HAP-1 (cell line): ENCODE data around the gene EOMES.
"Not testable (repeated sequence)": the region's sequence is repeated elsewhere in the genome, so short reads cannot be mapped to it uniquely, and the experiment has no call there.

Experiments
- DNase-seq, 2 experiments: peaks; one replicate each; pipeline ENCODE4 v3.0.0-alpha.2; 2016 to 2020; ENCODE audit warnings: low spot score in 2 of 2
- H3K27me3 ChIP-seq: fragments of 250-450 bp; sonication (Bioruptor Pico); 2 replicates; pipeline ENCODE4 v1.5.1; 2020; ENCODE audit warnings: low read depth, mild to moderate bottlenecking, moderate library complexity
- H3K36me3 ChIP-seq: fragments of 250-450 bp; sonication (Bioruptor Pico); replicated peaks from 2 replicates; pipeline ENCODE4 v1.5.1; 2020; ENCODE audit warnings: mild to moderate bottlenecking
- H3K4me1 ChIP-seq: fragments of 250-450 bp; sonication (Bioruptor Pico); 2 replicates; pipeline ENCODE4 v1.5.1; 2020; ENCODE audit warnings: mild to moderate bottlenecking
- H3K4me3 ChIP-seq: fragments of 250-450 bp; sonication (Bioruptor Pico); 2 replicates; pipeline ENCODE4 v1.5.1; 2020; ENCODE audit warnings: mild to moderate bottlenecking, moderate library complexity
- H3K9me3 ChIP-seq: fragments of 250-450 bp; sonication (Bioruptor Pico); 2 replicates; pipeline ENCODE4 v1.5.1; 2020; ENCODE audit warnings: mild to moderate bottlenecking, moderate library complexity
- in situ Hi-C: fragments of 300-500 bp; cut with MboI; formaldehyde crosslinking; loops from 3 replicates; pipeline ENCODE4 v1.14.3; 2020; ENCODE audit warnings: low sequenced_read_pairs, inconsistent platforms, mixed read lengths

Gene EOMES

DNA sequence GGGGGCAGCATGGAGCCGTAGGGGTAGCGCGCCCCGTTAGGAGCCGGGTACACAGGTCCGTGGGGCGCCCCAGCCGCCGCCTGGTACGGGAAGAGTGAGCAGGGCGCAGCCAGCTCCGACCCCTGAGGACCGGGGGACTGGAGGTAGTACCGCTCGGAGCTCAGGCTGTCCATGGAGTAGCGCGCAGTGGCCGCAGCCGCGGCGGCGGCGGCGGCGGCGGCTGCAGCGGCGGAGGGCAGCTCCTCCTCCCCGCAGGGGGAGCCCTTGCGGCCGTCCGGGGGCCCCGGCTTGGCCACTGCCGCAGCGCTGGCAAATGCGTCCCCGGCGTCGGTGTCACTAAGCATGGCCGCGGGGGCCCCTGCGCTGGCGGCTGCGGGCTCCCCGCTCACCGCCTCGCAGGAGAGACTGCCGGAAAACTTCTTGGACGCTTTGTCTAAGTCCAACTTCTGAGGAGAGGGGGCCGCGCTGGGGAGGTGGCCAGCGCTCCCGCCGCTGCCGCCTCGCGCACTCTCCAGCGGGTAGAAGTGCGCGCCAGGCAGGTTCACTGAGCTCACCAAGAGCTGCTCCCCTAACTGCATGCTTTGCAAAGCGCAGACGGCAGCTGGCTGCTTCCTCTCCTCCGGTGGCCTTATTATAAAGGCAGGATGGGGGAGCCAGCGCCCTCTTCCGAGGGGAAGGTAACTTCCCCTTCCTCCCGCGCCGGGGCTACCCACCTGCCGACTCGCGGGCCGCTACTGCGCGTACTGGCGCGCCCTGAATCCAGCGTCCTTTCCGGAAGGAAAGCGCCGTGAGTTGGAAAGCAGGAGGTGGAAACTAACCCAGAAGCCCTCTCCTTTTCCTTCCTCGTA is at the start of gene EOMES:
Gene EOMES, minus strand, starts transcription at position 607 of the 848 bp plus-strand sequence. Its CDS starts 29 bp downstream, at position 578.
- H3K4me3 ChIP-seq: peak within 1 kb of the TSS; percentile 59
- in situ Hi-C loops: loop anchor here (10.0 kb wide), 1 partner anchor 603 kb away; no protein-coding TSS in a partner anchor
- peak; percentile 56 to 79 for DNase-seq
- no peaks in the 10 kb centered on the region for H3K36me3 ChIP-seq
- H3K27me3 ChIP-seq: peaks cover 20% of the 10 kb centered on the region
- no peaks in the 10 kb centered on the region for H3K9me3 ChIP-seq
- no peaks in the 10 kb centered on the region for H3K4me1 ChIP-seq

GRCh38 chr3:27770384-27770783 is 48.3 kb upstream of the EOMES start:
- H3K27me3 ChIP-seq, H3K9me3 ChIP-seq, H3K4me3 ChIP-seq, H3K36me3 ChIP-seq, DNase-seq, in situ Hi-C loops, H3K4me1 ChIP-seq: not testable (repeated sequence)

DNA sequence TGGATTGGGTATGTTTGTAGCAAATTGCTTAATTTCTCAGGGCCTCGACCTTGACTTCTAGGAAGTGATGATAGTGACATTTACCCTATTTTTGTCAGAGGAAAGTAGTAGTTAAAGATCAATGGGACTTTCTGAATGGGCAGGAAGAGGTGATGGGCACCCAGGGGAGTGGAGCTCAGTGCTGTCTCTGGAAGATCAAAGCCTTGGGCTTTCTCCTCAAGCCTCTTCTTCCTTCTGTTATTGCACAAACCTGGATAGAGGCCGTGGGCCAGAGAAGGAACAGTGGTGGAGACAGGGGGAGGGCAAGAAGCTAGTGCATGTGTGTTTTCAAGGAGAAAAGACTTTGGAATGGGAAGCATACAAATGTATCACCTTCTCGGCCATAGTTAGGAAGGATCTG is 44.9 kb upstream of the EOMES start:
- Histone ChIP-seq H3K9me3 (no peaks in the 10 kb centered on the region), H3K36me3 (no peaks in the 10 kb centered on the region), H3K4me3 (no peak overlapping the region), H3K4me1 (no peaks in the 10 kb centered on the region), H3K27me3 (0 out of 2 replicates have a peak, but pooled peaks cover 4% of the 10 kb centered on the region)
- in situ Hi-C loops: no loop called here
- DNase-seq: no peak

DNA sequence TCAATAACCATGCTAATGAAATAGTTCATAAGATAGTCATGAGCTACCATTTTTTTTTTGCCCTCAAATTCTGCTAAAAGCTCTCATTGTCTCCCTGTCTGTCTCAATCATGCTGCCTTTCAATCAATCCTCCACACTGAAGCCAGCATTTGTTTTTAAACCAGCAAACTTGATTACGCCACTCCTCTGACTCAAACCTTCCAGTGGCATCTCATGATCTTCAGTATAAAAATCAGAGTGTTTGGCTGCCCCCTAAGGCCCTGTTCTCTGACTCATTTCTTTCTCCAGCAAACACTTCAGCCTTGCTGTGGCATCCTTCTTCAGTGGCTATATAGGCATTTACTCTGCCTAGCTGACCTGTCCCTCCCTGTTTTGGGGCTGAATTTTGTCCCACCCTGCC is 36.0 kb upstream of the EOMES start:
- no peak for DNase-seq

DNA sequence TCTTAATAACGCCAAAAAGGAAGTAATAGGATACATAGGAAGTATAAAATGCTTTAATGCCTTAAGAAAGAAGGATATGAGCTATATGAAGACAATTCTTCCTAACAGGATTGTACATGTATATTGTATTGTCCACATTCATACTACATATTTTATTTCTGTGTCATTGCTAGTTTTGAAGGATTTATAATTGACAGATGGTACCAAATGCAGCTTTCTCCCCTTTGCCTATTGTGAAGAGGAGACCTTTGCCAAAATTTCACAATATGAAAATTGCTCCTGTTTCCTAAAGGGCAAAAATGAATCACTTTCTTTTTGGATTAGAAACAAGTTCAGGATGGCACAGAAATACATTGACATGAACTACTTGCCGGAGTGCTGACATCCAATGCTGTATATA is 34.8 kb upstream of the EOMES start:
- Histone ChIP-seq H3K36me3 (no peaks in the 10 kb centered on the region), H3K4me3 (no peak overlapping the region), H3K4me1 (no peaks in the 10 kb centered on the region), H3K9me3 (no peaks in the 10 kb centered on the region), H3K27me3 (peaks cover 8% of the 10 kb centered on the region; the same call in 1 of the 2 replicates)
- in situ Hi-C loops: no loop called here
- no peak for DNase-seq

More for the DNA sequence above, 36.0 kb upstream of the EOMES start:
- peaks cover 8% of the 10 kb centered on the region; the same call in 1 of the 2 replicates for H3K27me3 ChIP-seq
- H3K9me3 ChIP-seq: no peaks in the 10 kb centered on the region
- H3K36me3 ChIP-seq: no peaks in the 10 kb centered on the region
- H3K4me3 ChIP-seq: no peak overlapping the region
- in situ Hi-C loops: no loop called here
- H3K4me1 ChIP-seq: no peaks in the 10 kb centered on the region

DNA sequence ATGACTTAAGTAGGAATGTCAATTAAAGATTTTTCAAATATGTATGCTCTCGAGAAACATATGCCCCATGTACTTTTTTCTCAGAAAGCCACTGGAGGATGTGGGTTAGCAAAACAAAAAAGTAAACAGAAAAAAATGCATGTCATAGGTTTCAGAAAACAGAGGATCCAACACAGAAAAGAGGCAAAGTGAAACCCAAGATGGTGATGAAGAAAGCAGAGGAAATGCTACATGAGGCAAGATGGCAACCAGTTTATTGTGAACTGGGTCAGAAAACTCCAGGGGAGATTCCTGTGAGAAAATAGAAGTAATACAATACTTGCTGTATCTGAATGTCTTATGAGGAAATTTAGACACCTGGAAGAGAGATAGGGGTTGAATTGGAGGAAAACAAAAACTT is 30.8 kb upstream of the EOMES start:
- no peak overlapping the region for H3K4me3 ChIP-seq
- H3K36me3 ChIP-seq: no peaks in the 10 kb centered on the region
- in situ Hi-C loops: no loop called here
- H3K4me1 ChIP-seq: no peaks in the 10 kb centered on the region
- peaks cover 8% of the 10 kb centered on the region; the same call in 1 of the 2 replicates for H3K27me3 ChIP-seq
- no peaks in the 10 kb centered on the region for H3K9me3 ChIP-seq
- no peak for DNase-seq

GRCh38 chr3:27749643-27750042 is 27.5 kb upstream of the EOMES start:
- no peaks in the 10 kb centered on the region for H3K4me1 ChIP-seq
- H3K9me3 ChIP-seq: no peaks in the 10 kb centered on the region
- peaks cover under 1% of the 10 kb centered on the region; the same call in 1 of the 2 replicates for H3K27me3 ChIP-seq
- no peaks in the 10 kb centered on the region for H3K36me3 ChIP-seq
- H3K4me3 ChIP-seq: no peak overlapping the region
- DNase-seq: no peak
- in situ Hi-C loops: no loop called here

- Histone ChIP-seq H3K36me3 (no peaks in the 10 kb centered on the region), H3K4me3 (no peak overlapping the region), H3K27me3 (no peaks in the 10 kb centered on the region), H3K9me3 (no peaks in the 10 kb centered on the region), H3K4me1 (no peaks in the 10 kb centered on the region)
- in situ Hi-C loops: no loop called here
- no peak for DNase-seq
Observed at GRCh38 chr3:27746838-27747237, 24.7 kb upstream of the EOMES start.

DNA sequence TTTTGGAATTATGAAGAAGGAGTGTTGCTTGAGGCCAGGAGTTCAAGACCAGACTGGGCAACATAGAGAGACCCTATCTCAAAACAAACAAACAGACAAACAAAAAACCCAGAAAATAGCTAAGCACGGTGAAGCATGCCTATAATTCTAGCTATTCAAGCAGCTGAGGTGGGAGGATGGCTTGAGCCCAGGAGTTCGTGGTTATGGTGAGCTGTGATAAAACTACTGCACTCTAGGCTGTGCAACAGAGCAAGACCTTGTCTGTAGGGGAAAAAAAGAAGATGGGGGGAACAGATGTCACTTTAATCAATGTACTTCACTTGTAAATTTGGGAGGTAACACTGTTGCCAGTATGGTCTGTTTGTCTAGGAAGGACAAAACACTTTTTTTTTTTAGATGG is 18.7 kb upstream of the EOMES start:
- in situ Hi-C loops: no loop called here
- no peaks in the 10 kb centered on the region for H3K4me1 ChIP-seq

GRCh38 chr3:27737091-27737490 is 15.0 kb upstream of the EOMES start:
- H3K9me3 ChIP-seq: no peaks in the 10 kb centered on the region
- H3K27me3 ChIP-seq: peaks cover 11% of the 10 kb centered on the region
- in situ Hi-C loops: no loop called here
- no peak overlapping the region for H3K4me3 ChIP-seq
- no peaks in the 10 kb centered on the region for H3K36me3 ChIP-seq
- no peak for DNase-seq
- no peaks in the 10 kb centered on the region for H3K4me1 ChIP-seq

More for the DNA sequence above, 18.7 kb upstream of the EOMES start:
- DNase-seq: no peak
- Histone ChIP-seq H3K27me3 (no peaks in the 10 kb centered on the region; the same call in 1 of the 2 replicates), H3K9me3 (no peaks in the 10 kb centered on the region), H3K36me3 (no peaks in the 10 kb centered on the region), H3K4me3 (no peak overlapping the region)

DNA sequence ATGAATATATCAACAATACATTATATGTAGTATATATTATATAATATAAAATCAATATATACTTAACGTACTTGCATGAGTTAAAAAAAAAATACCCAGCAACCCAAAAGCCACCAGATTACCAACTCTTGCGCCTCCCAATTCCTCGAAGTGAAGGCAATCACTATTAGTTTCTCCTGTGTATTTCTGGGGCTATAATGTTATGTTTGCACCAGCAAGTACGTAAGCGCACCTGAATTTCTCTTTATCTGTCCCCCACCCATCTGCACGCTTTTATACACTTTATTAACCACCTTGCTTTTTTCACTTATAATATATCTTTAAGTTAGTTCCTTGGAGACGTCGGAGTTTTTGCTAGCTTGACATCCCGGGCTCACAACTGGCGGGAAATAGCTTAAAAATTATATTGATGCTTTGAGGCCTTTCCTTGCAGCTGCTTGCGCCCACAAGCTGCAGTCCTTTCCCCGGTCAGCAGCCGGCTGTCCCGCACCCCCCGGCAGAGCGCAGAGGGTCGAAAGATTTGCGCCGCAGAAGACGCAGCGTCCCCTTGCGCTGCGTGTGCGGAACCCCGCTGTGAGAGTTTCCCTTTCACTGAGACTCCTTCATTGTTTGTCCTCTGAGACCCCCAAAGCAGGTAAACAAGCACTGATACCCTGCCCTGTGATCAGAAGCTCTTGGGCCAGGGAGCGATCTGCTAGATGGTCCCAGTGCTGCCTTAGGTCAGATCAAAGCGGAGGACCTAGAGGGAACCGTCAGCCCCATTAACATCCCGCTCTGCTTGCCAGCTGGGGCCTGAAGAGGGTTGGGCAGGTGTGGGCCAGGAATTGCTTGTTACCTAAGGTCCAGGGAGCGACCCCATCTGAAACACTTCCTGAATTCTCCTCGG is 8.9 kb upstream of the EOMES start:
- no peaks in the 10 kb centered on the region; the same call in 1 of the 2 replicates for H3K9me3 ChIP-seq
- in situ Hi-C loops: no loop called here
- H3K36me3 ChIP-seq: no peaks in the 10 kb centered on the region
- no peak for DNase-seq
- H3K4me3 ChIP-seq: no peak overlapping the region
- H3K27me3 ChIP-seq: peaks cover 72% of the 10 kb centered on the region
- H3K4me1 ChIP-seq: 0 out of 2 replicates have a peak, but pooled peaks cover 2% of the 10 kb centered on the region

- Histone ChIP-seq H3K9me3 (no peaks in the 10 kb centered on the region; the same call in 1 of the 2 replicates), H3K4me1 (0 out of 2 replicates have a peak, but pooled peaks cover 2% of the 10 kb centered on the region), H3K27me3 (peaks cover 79% of the 10 kb centered on the region), H3K36me3 (no peaks in the 10 kb centered on the region), H3K4me3 (no peak overlapping the region)
- no peak for DNase-seq
- in situ Hi-C loops: loop anchor here (10.0 kb wide), 1 partner anchor 595 kb away; no protein-coding TSS in a partner anchor
Observed at GRCh38 chr3:27729748-27730611, 7.9 kb upstream of the EOMES start.

DNA sequence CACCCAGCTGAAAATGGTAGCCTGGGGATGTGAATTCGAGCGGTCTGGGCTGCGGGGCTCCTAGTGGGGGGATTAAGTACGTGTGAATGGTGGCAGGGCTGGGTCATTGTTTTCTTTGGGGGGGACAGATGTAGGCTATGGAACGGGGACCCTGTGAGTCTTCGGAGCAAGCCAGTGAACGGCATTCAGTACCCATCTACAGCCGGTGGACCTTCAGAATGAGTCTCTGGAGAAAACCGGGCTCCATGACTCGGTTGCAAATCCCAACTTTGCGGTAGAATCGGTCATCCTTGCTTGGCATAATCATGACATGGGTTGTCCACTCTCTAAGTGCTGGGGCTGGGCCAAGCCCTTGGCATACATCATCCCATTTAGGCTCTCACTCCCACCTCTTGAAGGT is 7.2 kb upstream of the EOMES start:
- in situ Hi-C loops: loop anchor here (10.0 kb wide), 1 partner anchor 595 kb away; no protein-coding TSS in a partner anchor
- H3K4me1 ChIP-seq: 0 out of 2 replicates have a peak, but pooled peaks cover 2% of the 10 kb centered on the region

More for the DNA sequence above, 7.2 kb upstream of the EOMES start:
- H3K27me3 ChIP-seq: peaks cover 83% of the 10 kb centered on the region
- no peak for DNase-seq
- no peaks in the 10 kb centered on the region for H3K36me3 ChIP-seq
- no peaks in the 10 kb centered on the region; the same call in 1 of the 2 replicates for H3K9me3 ChIP-seq
- H3K4me3 ChIP-seq: no peak overlapping the region
